Kidney (tissue), 14 donors: ENCODE results near the gene MYEOV. TPM values are rescaled to one million over a fixed set of nuclear protein-coding genes. Genes with fewer than 3 reads are reported as not detected.

Source experiments
- DNase-seq, 5 donors: peaks; one replicate each; pipeline ENCODE4 v3.0.0-alpha.2; 2013 to 2020
- FAIRE-seq: peaks from 2 replicates; lab custom pipeline; 2012; peaks lifted over from hg19 to GRCh38; lab: Jason Lieb, UNC
- H3K27ac ChIP-seq, 2 donors: one replicate each; pipeline ENCODE4 v1.7.0; 2013; ENCODE audit warnings: low read depth in 2 of 2, low read length in 2 of 2, inconsistent platforms in 1 of 2
- H3K27me3 ChIP-seq: one replicate; pipeline ENCODE4 v1.7.1; 2013; ENCODE audit warnings: low read length, inconsistent platforms; ENCODE audit not compliant: control insufficient read depth, insufficient read depth
- H3K36me3 ChIP-seq, 3 donors: one replicate each; pipeline versions ENCODE4 v1.7.0 to v1.7.1; 2013; ENCODE audit warnings: low read length in 3 of 3, control low read depth in 1 of 3, inconsistent platforms in 1 of 3; ENCODE audit not compliant: insufficient read depth in 3 of 3, control insufficient read depth in 2 of 3
- H3K4me1 ChIP-seq, 3 donors: one replicate each; pipeline versions ENCODE4 v1.7.0 to v1.7.1; 2013; ENCODE audit warnings: low read length in 3 of 3, inconsistent platforms in 1 of 3, low read depth in 1 of 3; ENCODE audit not compliant: control insufficient read depth in 2 of 3, insufficient read depth in 2 of 3
- H3K4me3 ChIP-seq, 3 donors: one replicate each; pipeline versions ENCODE4 v1.7.0 to v1.8.1; 2013; ENCODE audit warnings: low read length in 3 of 3, control low read depth in 1 of 3, inconsistent platforms in 1 of 3
- H3K9ac ChIP-seq, 3 donors: one replicate each; pipeline versions ENCODE4 v1.7.0 to v1.7.1; 2013; ENCODE audit warnings: low read length in 3 of 3, control low read depth in 1 of 3, inconsistent platforms in 1 of 3
- H3K9me3 ChIP-seq, 3 donors: one replicate each; pipeline versions ENCODE4 v1.7.0 to v1.7.1; 2013; ENCODE audit warnings: low read length in 3 of 3, control low read depth in 1 of 3, inconsistent platforms in 1 of 3; ENCODE audit not compliant: control insufficient read depth in 2 of 3, insufficient read depth in 1 of 3
- intact Hi-C: fragments of 100-400 bp; cut with DNase I; formaldehyde crosslinking; loops from one replicate; pipeline ENCODE4 v1.11.1; 2022
- polyA plus RNA-seq: library from polyadenylated mRNA; stranded (reverse); fragments of 350-450 nt; fragmentation: Illumina TruSeq; extraction: RNeasy Lipid Tissue Mini Kit (QIAGEN cat#74804); gene quantifications from one replicate; pipeline ENCODE4 v1.2.3, GENCODE V29; 2014; ENCODE audit warnings: low read depth, low replicate concordance; ENCODE audit not compliant: insufficient read depth
- total RNA-seq: library from RNA; stranded (reverse); fragmentation: NEBNext Ultra II Directional; extraction: Animal tissue kit (Norgen Biotek cat#: 25700); gene quantifications from one replicate; pipeline ENCODE4 v1.2.1, GENCODE V29; 2021
- TF ChIP-seq, protein P1 (sequence below): IDR thresholded peaks from 3 replicates; pipeline ENCODE4 v1.5.1; 2012; ENCODE audit warnings: mild to moderate bottlenecking, moderate library complexity, borderline replicate concordance; ENCODE audit not compliant: insufficient read depth; ENCODE audit errors: extremely low read depth
- donor health status: control.
- donor health status: control.
- donor health status: control.
- donor health status: control.
- donor health status: control.
- donor health status: DM: yes; HTN: yes; CAD: no.
- donor health status: Normal renal cell carcinoma (clear cell type).

MYEOV gene
- total and polyA plus RNA-seq, 2 donors from 2014 or later: 2.6 TPM; not detected in 1

DNA sequence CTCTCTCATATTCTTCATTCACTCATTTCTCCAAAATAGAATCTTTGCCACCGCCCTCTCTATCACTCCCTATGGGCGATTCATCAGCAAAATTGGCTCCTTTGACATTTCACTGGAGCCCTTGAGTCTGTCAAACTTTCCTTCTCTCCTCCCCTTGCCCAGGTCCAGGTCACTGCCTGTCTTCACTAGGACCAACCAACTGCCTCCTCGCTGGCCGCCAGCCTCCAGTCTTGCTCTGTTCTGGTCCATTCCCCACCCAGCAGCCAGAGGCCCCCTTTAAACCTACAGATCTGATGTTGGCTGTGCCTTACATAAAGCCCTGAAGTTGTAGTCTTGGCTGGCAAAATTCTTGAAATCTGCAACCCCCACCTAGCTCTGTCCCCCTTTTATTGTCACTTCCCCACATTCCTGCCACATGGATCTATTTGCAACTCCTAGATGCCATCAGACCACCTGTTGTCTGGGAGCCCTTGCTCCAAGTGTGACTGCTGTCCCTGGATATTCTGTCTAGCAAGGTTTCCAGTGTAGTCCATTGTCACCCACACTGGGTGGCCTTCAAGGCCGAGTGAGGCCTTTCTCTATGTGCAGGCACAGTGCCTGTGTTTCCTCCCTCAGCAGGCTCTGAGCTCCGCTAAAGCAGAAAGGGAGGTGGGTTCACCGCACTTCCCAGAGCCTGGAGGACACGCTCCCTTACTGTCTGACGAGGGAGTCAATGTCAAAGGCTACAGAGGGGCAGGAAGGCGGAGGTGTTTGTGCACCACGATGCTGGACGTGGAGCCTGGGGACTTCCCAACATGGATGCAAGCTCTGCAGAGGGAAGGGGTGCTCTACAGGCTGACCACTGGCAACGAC, 25.5 kb downstream of the MYEOV start:
- Histone ChIP-seq H3K9me3 (peaks cover 0 to 5% (median 0%) of the 10 kb centered on the region in 3 donors), H3K36me3 (no peaks in the 10 kb centered on the region), H3K4me3 (no peak overlapping the region), H3K27me3 (no peaks in the 10 kb centered on the region), H3K27ac (no peak overlapping the region), H3K9ac (no peak overlapping the region), H3K4me1 (no peaks in the 10 kb centered on the region)
- intact Hi-C loops: no loop called here
- no peak for FAIRE-seq
- DNase-seq: no peak
- TF ChIP-seq, protein P1, sequence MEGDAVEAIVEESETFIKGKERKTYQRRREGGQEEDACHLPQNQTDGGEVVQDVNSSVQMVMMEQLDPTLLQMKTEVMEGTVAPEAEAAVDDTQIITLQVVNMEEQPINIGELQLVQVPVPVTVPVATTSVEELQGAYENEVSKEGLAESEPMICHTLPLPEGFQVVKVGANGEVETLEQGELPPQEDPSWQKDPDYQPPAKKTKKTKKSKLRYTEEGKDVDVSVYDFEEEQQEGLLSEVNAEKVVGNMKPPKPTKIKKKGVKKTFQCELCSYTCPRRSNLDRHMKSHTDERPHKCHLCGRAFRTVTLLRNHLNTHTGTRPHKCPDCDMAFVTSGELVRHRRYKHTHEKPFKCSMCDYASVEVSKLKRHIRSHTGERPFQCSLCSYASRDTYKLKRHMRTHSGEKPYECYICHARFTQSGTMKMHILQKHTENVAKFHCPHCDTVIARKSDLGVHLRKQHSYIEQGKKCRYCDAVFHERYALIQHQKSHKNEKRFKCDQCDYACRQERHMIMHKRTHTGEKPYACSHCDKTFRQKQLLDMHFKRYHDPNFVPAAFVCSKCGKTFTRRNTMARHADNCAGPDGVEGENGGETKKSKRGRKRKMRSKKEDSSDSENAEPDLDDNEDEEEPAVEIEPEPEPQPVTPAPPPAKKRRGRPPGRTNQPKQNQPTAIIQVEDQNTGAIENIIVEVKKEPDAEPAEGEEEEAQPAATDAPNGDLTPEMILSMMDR: no peak

DNA sequence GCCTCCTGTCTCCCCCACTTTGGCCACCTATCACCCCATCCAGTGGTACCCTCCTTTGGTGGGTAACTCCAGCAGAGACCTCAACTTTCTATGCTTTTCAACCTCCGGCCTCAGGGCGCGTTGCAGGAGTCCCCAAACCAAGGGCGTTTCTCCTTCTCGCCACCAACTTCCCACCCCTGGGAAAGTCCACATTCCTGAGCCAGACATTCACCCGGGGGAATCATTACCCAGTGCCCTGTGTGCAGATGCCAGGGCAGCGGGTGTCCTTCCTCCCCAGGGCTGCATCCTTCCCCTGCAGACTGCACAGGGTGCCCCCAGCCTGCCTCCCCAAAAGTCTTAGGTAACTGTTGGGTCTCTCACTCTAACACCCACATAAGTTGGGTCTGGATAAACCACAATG, 26.4 kb downstream of the MYEOV start:
- no peaks in the 10 kb centered on the region for H3K4me1 ChIP-seq
- no peaks in the 10 kb centered on the region for H3K36me3 ChIP-seq
- TF ChIP-seq, protein P1: no peak
- no peak overlapping the region for H3K4me3 ChIP-seq
- no peak overlapping the region for H3K27ac ChIP-seq
- DNase-seq: peak in 1 of 5 donors; percentile 68
- H3K9me3 ChIP-seq: peaks cover 0 to 5% (median 0%) of the 10 kb centered on the region in 3 donors
- H3K9ac ChIP-seq: no peak overlapping the region
- FAIRE-seq: no peak
- intact Hi-C loops: no loop called here
- no peaks in the 10 kb centered on the region for H3K27me3 ChIP-seq

DNA sequence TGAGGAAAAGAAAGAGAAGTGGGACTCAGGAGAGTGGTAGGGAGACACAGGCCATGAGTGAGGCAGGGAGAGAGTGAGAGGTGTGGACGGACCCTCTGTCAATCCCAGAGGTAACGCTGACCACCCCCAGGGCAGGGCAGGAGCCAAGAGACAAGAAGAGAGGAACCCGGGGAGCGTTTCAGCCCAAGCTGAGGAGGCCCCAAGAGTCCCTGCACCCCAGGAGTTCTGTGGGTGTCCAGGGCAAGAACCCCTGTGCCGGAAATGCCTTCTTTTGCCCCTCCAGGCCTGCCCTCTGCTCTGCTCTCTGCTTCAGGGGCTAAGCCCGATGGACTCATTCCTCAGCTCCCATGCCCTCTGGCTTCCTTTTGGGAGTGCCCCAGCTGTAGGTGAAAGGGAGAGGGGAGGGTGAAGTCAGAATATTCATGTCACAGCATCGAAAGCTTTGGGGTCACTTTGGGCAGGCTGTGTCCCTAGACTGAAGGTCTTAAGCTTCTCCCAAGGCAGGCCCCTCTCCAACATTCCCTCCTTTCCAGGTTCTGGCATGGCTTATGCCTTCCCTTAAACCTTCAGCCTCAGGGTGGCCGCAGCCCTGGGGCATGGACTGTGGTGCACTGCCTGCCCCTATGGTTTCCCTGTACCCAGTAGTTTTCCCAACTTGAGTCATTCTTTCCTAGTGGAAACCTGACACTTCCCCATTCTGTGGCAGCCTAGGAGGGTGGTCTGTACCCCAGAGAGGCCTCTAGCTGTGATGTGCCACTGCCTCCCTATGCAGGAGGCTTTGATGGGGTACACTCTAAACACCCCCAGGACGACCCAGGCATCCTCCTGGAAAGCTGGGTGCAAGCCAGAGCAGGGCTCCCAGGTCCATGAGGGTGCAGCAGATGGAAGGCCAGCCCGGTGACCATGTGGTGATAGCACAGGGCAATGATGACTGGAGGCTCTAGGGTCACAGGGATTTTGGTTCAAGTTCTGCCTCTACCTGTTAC, 27.1 kb downstream of the MYEOV start:
- no peaks in the 10 kb centered on the region for H3K36me3 ChIP-seq
- no peak for DNase-seq
- peaks cover 0 to 5% (median 0%) of the 10 kb centered on the region in 3 donors for H3K9me3 ChIP-seq
- H3K4me3 ChIP-seq: no peak overlapping the region
- no peak for FAIRE-seq
- no peaks in the 10 kb centered on the region for H3K27me3 ChIP-seq
- no peak overlapping the region for H3K9ac ChIP-seq
- no peaks in the 10 kb centered on the region for H3K4me1 ChIP-seq
- TF ChIP-seq, protein P1: no peak
- H3K27ac ChIP-seq: no peak overlapping the region
- intact Hi-C loops: no loop called here
